HCT116 (cell line): ENCODE data around the gene CMTM8. TPM values are rescaled to one million over a fixed set of nuclear protein-coding genes. Genes with fewer than 3 reads are reported as not detected.

Experiments
- ATAC-seq: fragments of 200-7000 bp; cut with Tn5 transposase; 2 replicates; pipeline ENCODE4 v1.9.1; 2020; ENCODE audit warnings: mild to moderate bottlenecking, moderate library complexity
- BruUV-seq: library from RNA; stranded (reverse); fragments of 400-500 nt; replicated peaks from 2 replicates; lab custom pipeline; 2021; lab: Mats Ljungman, UMichigan
- CTCF ChIA-PET: fragments of 300-600 bp; sonication (Branson Sonifier 250); formaldehyde crosslinking; loops from one replicate; lab custom pipeline; 2021; ENCODE audit warnings: antibody characterized with exemption; lab: Charles Lee
- POLR2A ChIA-PET: fragments of 300-600, 350-600 bp; sonication (Branson Sonifier 250); formaldehyde crosslinking; loops from one replicate; lab custom pipeline; 2021; ENCODE audit warnings: antibody characterized with exemption; lab: Charles Lee
- RAD21 ChIA-PET, 2 experiments: fragments of 300-600 bp; sonication (Branson Sonifier 250); formaldehyde crosslinking; loops; one replicate each; lab custom pipeline; 2023; ENCODE audit warnings: low total read pairs in 2 of 2; ENCODE audit not compliant: uncharacterized antibody in 2 of 2, unreplicated experiment in 2 of 2, low non-redundant PET in 1 of 2; lab: Charles Lee
- DNase-seq: peaks from one replicate; pipeline ENCODE4 v3.0.0-alpha.2; 2010; ENCODE audit warnings: low read depth, low spot score
- H2AFZ ChIP-seq: fragments of 200-600 bp; shearing (Covaris generic), sonication (generic); 2 replicates; pipeline ENCODE4 v1.6.1; 2017; ENCODE audit warnings: low read depth, mixed run types, mixed read lengths, antibody characterized with exemption, low read length; ENCODE audit not compliant: poor library complexity, severe bottlenecking
- H3K27ac ChIP-seq: 2 replicates; pipeline ENCODE4 v1.5.1; 2012; ENCODE audit warnings: low read depth, low read length
- H3K27me3 ChIP-seq: fragments of 200-600 bp; sonication (generic); 2 replicates; pipeline ENCODE4 v1.6.1; 2016; ENCODE audit warnings: mixed run types, low read length, mixed read lengths; ENCODE audit not compliant: insufficient read depth
- H3K36me3 ChIP-seq, 2 experiments: fragments of 200-500 bp in 1 of 2; fragments of 200-600 bp in 1 of 2; sonication (Bioruptor generic) in 1 of 2; sonication (generic) in 1 of 2; 2 replicates each; pipeline versions ENCODE4 v1.5.1 to v1.6.1; 2014 to 2016; ENCODE audit warnings: low read length in 2 of 2, inconsistent platforms in 1 of 2, mixed read lengths in 1 of 2, mixed run types in 1 of 2; ENCODE audit not compliant: insufficient read depth in 2 of 2, control insufficient read depth in 1 of 2
- H3K4me1 ChIP-seq, 2 experiments: fragments of 200-600 bp in 1 of 2; sonication (generic) in 1 of 2; 2 replicates each; pipeline versions ENCODE4 v1.5.1 to v1.6.1; 2012 to 2017; ENCODE audit warnings: low read length in 2 of 2, inconsistent platforms in 1 of 2, mild to moderate bottlenecking in 1 of 2, mixed read lengths in 1 of 2, mixed run types in 1 of 2, moderate library complexity in 1 of 2; ENCODE audit not compliant: insufficient read depth in 2 of 2, control insufficient read depth in 1 of 2
- H3K4me2 ChIP-seq: fragments of 200-600 bp; sonication (generic); 2 replicates; pipeline ENCODE4 v1.6.1; 2017; ENCODE audit warnings: mixed run types, low read length, mixed read lengths
- H3K4me3 ChIP-seq, 2 experiments: fragments of 200-600 bp in 1 of 2; sonication (generic) in 1 of 2; replicated peaks in 1 of 2; 2 replicates each; pipeline ENCODE4 v1.5.1; 2011 to 2016; ENCODE audit warnings: low read length in 2 of 2, control low read depth in 1 of 2, low read depth in 1 of 2, mild to moderate bottlenecking in 1 of 2, mixed read lengths in 1 of 2, mixed run types in 1 of 2
- H3K79me2 ChIP-seq: fragments of 200-600 bp; sonication (generic); 2 replicates; pipeline ENCODE4 v1.6.1; 2017; ENCODE audit warnings: mild to moderate bottlenecking, mixed run types, low read length, moderate library complexity, mixed read lengths; ENCODE audit not compliant: insufficient read depth
- H3K9ac ChIP-seq: fragments of 200-600 bp; sonication (generic); 2 replicates; pipeline ENCODE4 v1.6.1; 2016; ENCODE audit warnings: low read length, mixed read lengths
- H3K9me2 ChIP-seq: fragments of 200-600 bp; sonication (generic), shearing (Covaris generic); 2 replicates; pipeline ENCODE4 v1.6.1; 2017; ENCODE audit warnings: mixed run types, mild to moderate bottlenecking, moderate library complexity; ENCODE audit not compliant: insufficient read depth
- H3K9me3 ChIP-seq, 2 experiments: fragments of 200-500 bp in 1 of 2; fragments of 200-600 bp in 1 of 2; sonication (Bioruptor generic) in 1 of 2; sonication (generic) in 1 of 2; 2 replicates each; pipeline ENCODE4 v1.6.1; 2014 to 2017; ENCODE audit warnings: low read length in 2 of 2, mixed read lengths in 2 of 2, inconsistent platforms in 1 of 2, low read depth in 1 of 2, mild to moderate bottlenecking in 1 of 2, mixed run types in 1 of 2, moderate library complexity in 1 of 2; ENCODE audit not compliant: control insufficient read depth in 1 of 2, insufficient read depth in 1 of 2
- H4K20me1 ChIP-seq: fragments of 200-600 bp; sonication (generic), shearing (Covaris generic); 2 replicates; pipeline ENCODE4 v1.6.1; 2017; ENCODE audit warnings: mixed run types, mild to moderate bottlenecking, moderate library complexity; ENCODE audit not compliant: insufficient read depth
- ATF3 ChIP-seq: IDR thresholded peaks from 2 replicates; pipeline ENCODE4 v1.6.1; 2012
- CBX3 ChIP-seq: IDR thresholded peaks from 2 replicates; pipeline ENCODE4 v1.6.1; 2012; ENCODE audit warnings: low read depth
- CEBPB ChIP-seq: IDR thresholded peaks from 2 replicates; pipeline ENCODE4 v1.6.1; 2012; ENCODE audit warnings: low read depth
- ELF1 ChIP-seq: IDR thresholded peaks from 2 replicates; pipeline ENCODE4 v1.6.1; 2012; ENCODE audit warnings: low read depth, borderline replicate concordance
- EZH2 ChIP-seq: fragments of 200-600 bp; sonication (generic); IDR thresholded peaks from 2 replicates; pipeline ENCODE4 v1.6.1; 2017; ENCODE audit warnings: antibody characterized with exemption, mixed run types
- FOSL1 ChIP-seq: IDR thresholded peaks from 2 replicates; pipeline ENCODE4 v1.6.1; 2012; ENCODE audit warnings: low read depth
- JUND ChIP-seq: IDR thresholded peaks from 2 replicates; pipeline ENCODE4 v1.6.1; 2012
- POLR2A ChIP-seq: IDR thresholded peaks from 2 replicates; pipeline ENCODE4 v1.7.0; 2011; ENCODE audit warnings: borderline replicate concordance; ENCODE audit not compliant: insufficient read depth, insufficient read length; ENCODE audit errors: extremely low read depth
- POLR2AphosphoS5 ChIP-seq: IDR thresholded peaks from 2 replicates; pipeline ENCODE4 v1.6.1; 2011; ENCODE audit warnings: mild to moderate bottlenecking, low read depth, low read length, moderate library complexity
- RAD21 ChIP-seq: IDR thresholded peaks from 2 replicates; pipeline ENCODE4 v1.6.1; 2012; ENCODE audit warnings: low read depth, mild to moderate bottlenecking
- ZNF274 ChIP-seq: fragments of 200-500 bp; sonication (Bioruptor generic); IDR thresholded peaks from 2 replicates; pipeline ENCODE4 v1.6.1; 2014; ENCODE audit warnings: mild to moderate bottlenecking, low read depth, low read length, inconsistent platforms
- intact Hi-C: fragments of 100-400 bp; cut with micrococcal nuclease; formaldehyde crosslinking; loops from 2 replicates; pipeline ENCODE4 v1.10.0; 2022
- total RNA-seq: library from RNA; stranded (reverse); gene quantifications from one replicate; pipeline ENCODE4 v1.2.1, GENCODE V29; 2021; ENCODE audit not compliant: unreplicated experiment
- TF ChIP-seq, protein P1 (sequence below): IDR thresholded peaks from 2 replicates; pipeline ENCODE4 v1.6.1; 2012; ENCODE audit warnings: low read depth
- TF ChIP-seq, protein P2 (sequence below): IDR thresholded peaks from 2 replicates; pipeline ENCODE4 v1.6.1; 2011; ENCODE audit warnings: mild to moderate bottlenecking, low read length, moderate library complexity; ENCODE audit not compliant: insufficient replicate concordance; ENCODE audit errors: extremely low read depth
- TF ChIP-seq, protein P3 (sequence below), 3 experiments: fragments of 200-600 bp in 1 of 3; sonication (generic) in 1 of 3; IDR thresholded peaks in 2 of 3; conservative IDR thresholded peaks in 1 of 3; 2 replicates each; pipeline ENCODE4 v1.5.1; 2012 to 2017; ENCODE audit warnings: low read depth in 2 of 3, low read length in 2 of 3, antibody characterized with exemption in 1 of 3, borderline replicate concordance in 1 of 3, control low read depth in 1 of 3, mild to moderate bottlenecking in 1 of 3, mixed read lengths in 1 of 3, mixed run types in 1 of 3, moderate library complexity in 1 of 3; ENCODE audit not compliant: insufficient read depth in 1 of 3

Gene CMTM8
- total RNA-seq, 1 experiment from 2014 or later: 19.4 TPM

- TF ChIP-seq, protein P1, sequence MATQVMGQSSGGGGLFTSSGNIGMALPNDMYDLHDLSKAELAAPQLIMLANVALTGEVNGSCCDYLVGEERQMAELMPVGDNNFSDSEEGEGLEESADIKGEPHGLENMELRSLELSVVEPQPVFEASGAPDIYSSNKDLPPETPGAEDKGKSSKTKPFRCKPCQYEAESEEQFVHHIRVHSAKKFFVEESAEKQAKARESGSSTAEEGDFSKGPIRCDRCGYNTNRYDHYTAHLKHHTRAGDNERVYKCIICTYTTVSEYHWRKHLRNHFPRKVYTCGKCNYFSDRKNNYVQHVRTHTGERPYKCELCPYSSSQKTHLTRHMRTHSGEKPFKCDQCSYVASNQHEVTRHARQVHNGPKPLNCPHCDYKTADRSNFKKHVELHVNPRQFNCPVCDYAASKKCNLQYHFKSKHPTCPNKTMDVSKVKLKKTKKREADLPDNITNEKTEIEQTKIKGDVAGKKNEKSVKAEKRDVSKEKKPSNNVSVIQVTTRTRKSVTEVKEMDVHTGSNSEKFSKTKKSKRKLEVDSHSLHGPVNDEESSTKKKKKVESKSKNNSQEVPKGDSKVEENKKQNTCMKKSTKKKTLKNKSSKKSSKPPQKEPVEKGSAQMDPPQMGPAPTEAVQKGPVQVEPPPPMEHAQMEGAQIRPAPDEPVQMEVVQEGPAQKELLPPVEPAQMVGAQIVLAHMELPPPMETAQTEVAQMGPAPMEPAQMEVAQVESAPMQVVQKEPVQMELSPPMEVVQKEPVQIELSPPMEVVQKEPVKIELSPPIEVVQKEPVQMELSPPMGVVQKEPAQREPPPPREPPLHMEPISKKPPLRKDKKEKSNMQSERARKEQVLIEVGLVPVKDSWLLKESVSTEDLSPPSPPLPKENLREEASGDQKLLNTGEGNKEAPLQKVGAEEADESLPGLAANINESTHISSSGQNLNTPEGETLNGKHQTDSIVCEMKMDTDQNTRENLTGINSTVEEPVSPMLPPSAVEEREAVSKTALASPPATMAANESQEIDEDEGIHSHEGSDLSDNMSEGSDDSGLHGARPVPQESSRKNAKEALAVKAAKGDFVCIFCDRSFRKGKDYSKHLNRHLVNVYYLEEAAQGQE: no peak
- TF ChIP-seq ZNF274: no peak
- no peak for TF ChIP-seq JUND
- TF ChIP-seq RAD21: no peak
Observed at GRCh38 chr3:32239307-32240158, 1.1 kb downstream of the CMTM8 start (continued).

DNA sequence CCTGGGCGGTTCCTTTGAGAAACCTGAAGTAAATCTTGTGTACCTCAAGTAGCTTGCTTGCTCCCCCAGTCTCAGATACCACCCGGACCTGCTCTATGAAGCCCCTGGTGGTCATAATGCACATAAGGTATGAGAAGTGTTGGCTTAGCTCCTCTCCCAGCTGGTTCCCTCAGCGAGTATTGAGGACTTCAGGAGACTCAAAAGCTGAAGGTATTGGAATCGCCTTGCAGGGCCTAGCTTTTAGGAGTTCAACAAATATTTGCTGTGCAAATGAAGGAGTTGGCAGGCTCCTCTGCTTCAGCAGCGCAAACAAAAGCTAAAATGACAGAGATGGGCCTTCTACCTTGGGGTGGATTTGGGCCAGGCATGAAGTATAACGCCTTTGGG lies 1.7 kb downstream of the CMTM8 start:
- Histone ChIP-seq H3K9me3 (no peaks in the 10 kb centered on the region), H3K9ac (peak overlapping the region; percentile 81; the same call in 1 of the 2 replicates), H3K79me2 (peaks cover 60% of the 10 kb centered on the region), H3K4me2 (peak overlapping the region; percentile 80), H3K27ac (peak overlapping the region; percentile 76; the same call in 1 of the 2 replicates), H3K4me1 (peaks cover 27 to 37% of the 10 kb centered on the region in 2 experiments), H3K4me3 (peak overlapping the region; percentile 70 to 88), H3K9me2 (no peaks in the 10 kb centered on the region), H3K27me3 (peaks cover 3% of the 10 kb centered on the region; the same call in 1 of the 2 replicates), H2AFZ (no peak overlapping the region), H4K20me1 (peaks cover 11% of the 10 kb centered on the region; the same call in 1 of the 2 replicates), H3K36me3 (peaks cover 3 to 9% of the 10 kb centered on the region in 2 experiments; a peak in 2 of 4 replicates)
- DNase-seq: no peak
- POLR2A ChIA-PET: interaction anchor here (0.6 kb wide), 1 partner anchor 58 kb away, joined by 3 read pairs; no protein-coding TSS in a partner anchor
- CTCF ChIA-PET: interaction anchor here (0.8 to 1.5 kb wide), 5 partner anchors 9 to 55 kb away, joined by 3 to 10 read pairs (median 4); no protein-coding TSS in a partner anchor
- BruUV-seq: no TSS peak
- TF ChIP-seq, protein P2, sequence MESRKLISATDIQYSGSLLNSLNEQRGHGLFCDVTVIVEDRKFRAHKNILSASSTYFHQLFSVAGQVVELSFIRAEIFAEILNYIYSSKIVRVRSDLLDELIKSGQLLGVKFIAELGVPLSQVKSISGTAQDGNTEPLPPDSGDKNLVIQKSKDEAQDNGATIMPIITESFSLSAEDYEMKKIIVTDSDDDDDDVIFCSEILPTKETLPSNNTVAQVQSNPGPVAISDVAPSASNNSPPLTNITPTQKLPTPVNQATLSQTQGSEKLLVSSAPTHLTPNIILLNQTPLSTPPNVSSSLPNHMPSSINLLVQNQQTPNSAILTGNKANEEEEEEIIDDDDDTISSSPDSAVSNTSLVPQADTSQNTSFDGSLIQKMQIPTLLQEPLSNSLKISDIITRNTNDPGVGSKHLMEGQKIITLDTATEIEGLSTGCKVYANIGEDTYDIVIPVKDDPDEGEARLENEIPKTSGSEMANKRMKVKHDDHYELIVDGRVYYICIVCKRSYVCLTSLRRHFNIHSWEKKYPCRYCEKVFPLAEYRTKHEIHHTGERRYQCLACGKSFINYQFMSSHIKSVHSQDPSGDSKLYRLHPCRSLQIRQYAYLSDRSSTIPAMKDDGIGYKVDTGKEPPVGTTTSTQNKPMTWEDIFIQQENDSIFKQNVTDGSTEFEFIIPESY: no peak
- TF ChIP-seq POLR2AphosphoS5 (no peak), POLR2A (no peak), FOSL1 (no peak), JUND (no peak), CEBPB (no peak), ELF1 (no peak), CBX3 (no peak), ATF3 (no peak), RAD21 (peak; percentile 18; the same call in 1 of the 2 replicates), EZH2 (no peak)
- TF ChIP-seq, protein P3, sequence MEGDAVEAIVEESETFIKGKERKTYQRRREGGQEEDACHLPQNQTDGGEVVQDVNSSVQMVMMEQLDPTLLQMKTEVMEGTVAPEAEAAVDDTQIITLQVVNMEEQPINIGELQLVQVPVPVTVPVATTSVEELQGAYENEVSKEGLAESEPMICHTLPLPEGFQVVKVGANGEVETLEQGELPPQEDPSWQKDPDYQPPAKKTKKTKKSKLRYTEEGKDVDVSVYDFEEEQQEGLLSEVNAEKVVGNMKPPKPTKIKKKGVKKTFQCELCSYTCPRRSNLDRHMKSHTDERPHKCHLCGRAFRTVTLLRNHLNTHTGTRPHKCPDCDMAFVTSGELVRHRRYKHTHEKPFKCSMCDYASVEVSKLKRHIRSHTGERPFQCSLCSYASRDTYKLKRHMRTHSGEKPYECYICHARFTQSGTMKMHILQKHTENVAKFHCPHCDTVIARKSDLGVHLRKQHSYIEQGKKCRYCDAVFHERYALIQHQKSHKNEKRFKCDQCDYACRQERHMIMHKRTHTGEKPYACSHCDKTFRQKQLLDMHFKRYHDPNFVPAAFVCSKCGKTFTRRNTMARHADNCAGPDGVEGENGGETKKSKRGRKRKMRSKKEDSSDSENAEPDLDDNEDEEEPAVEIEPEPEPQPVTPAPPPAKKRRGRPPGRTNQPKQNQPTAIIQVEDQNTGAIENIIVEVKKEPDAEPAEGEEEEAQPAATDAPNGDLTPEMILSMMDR (IDR thresholded peaks at IDR 0.05 in 2 of 3, conservative IDR thresholded peaks at IDR 0.05 in 1 of 3; ENCODE audit: borderline replicate concordance in 1 of 3, insufficient read depth in 1 of 3, low read depth in 2 of 3, low read length in 2 of 3): peak; percentile 11 to 58 (median 48); a peak in 5 of 6 replicates
- peak; percentile 35 for ATAC-seq
- RAD21 ChIA-PET: no interaction called here
- intact Hi-C loops: no loop called here
